Keratinocyte (primary cell): Measurements from ENCODE around the gene SOHLH1. TPM values are rescaled to one million over a fixed set of nuclear protein-coding genes. Genes with fewer than 3 reads are reported as not detected.

Source experiments
- DNase-seq: peaks from one replicate; pipeline ENCODE4 v3.0.0-alpha.2; 2011; ENCODE audit warnings: low read depth, missing footprints, low spot score
- FAIRE-seq: peaks from 2 replicates; lab custom pipeline; 2011; peaks lifted over from hg19 to GRCh38; lab: Jason Lieb, UNC
- H2AFZ ChIP-seq: 2 replicates; pipeline ENCODE4 v1.6.0; 2012; ENCODE audit warnings: low read length, control low read depth, inconsistent platforms; ENCODE audit not compliant: control insufficient read depth
- H3K27ac ChIP-seq: 2 replicates; pipeline ENCODE4 v1.5.1; 2011; ENCODE audit warnings: low read length; ENCODE audit not compliant: control insufficient read depth, insufficient read depth
- H3K27me3 ChIP-seq: 3 replicates; pipeline ENCODE4 v1.6.0; 2011; ENCODE audit warnings: low read length; ENCODE audit not compliant: control insufficient read depth, insufficient read depth; ENCODE audit errors: extremely low read depth
- H3K36me3 ChIP-seq, 2 experiments: 2 replicates in 1 of 2; 3 replicates in 1 of 2; pipeline ENCODE4 v1.5.1; 2011; ENCODE audit warnings: low read length in 2 of 2, mild to moderate bottlenecking in 1 of 2; ENCODE audit not compliant: control insufficient read depth in 2 of 2, insufficient read depth in 2 of 2; ENCODE audit errors: extremely low read depth in 1 of 2
- H3K4me1 ChIP-seq: 3 replicates; pipeline ENCODE4 v1.5.1; 2011; ENCODE audit warnings: low read length; ENCODE audit not compliant: control insufficient read depth, insufficient read depth; ENCODE audit errors: extremely low read depth
- H3K4me2 ChIP-seq: 3 replicates; pipeline ENCODE4 v1.6.0; 2011; ENCODE audit warnings: low read depth, low read length; ENCODE audit not compliant: control insufficient read depth, insufficient read depth; ENCODE audit errors: extremely low read depth
- H3K4me3 ChIP-seq, 3 experiments: fragments of 200-600 bp in 1 of 3; sonication (generic) in 1 of 3; 2 replicates in 2 of 3; 3 replicates in 1 of 3; pipeline ENCODE4 v1.5.1; 2011 to 2016; ENCODE audit warnings: low read length in 3 of 3, mild to moderate bottlenecking in 3 of 3, control low read depth in 2 of 3, inconsistent platforms in 1 of 3, low read depth in 1 of 3, mixed read lengths in 1 of 3, mixed run types in 1 of 3, moderate library complexity in 1 of 3; ENCODE audit not compliant: control insufficient read depth in 2 of 3, insufficient read depth in 2 of 3; ENCODE audit errors: extremely low read depth in 1 of 3
- H3K79me2 ChIP-seq: 2 replicates; pipeline ENCODE4 v1.6.0; 2012; ENCODE audit warnings: low read length; ENCODE audit not compliant: control insufficient read depth, insufficient read depth
- H3K9ac ChIP-seq: 3 replicates; pipeline ENCODE4 v1.6.0; 2011; ENCODE audit warnings: low read length; ENCODE audit not compliant: control insufficient read depth, insufficient read depth; ENCODE audit errors: extremely low read depth
- H3K9me1 ChIP-seq: 3 replicates; pipeline ENCODE4 v1.6.0; 2011; ENCODE audit warnings: low read length; ENCODE audit not compliant: control insufficient read depth, insufficient read depth; ENCODE audit errors: extremely low read depth
- H3K9me3 ChIP-seq: 2 replicates; pipeline ENCODE4 v1.5.1; 2012; ENCODE audit warnings: low read depth, low read length; ENCODE audit not compliant: control insufficient read depth
- H4K20me1 ChIP-seq: 3 replicates; pipeline ENCODE4 v1.6.0; 2011; ENCODE audit warnings: low read length; ENCODE audit not compliant: control insufficient read depth, insufficient read depth; ENCODE audit errors: extremely low read depth
- EZH2 ChIP-seq: IDR thresholded peaks from one replicate; pipeline ENCODE4 v1.6.1; 2012; ENCODE audit warnings: inconsistent platforms, mild to moderate bottlenecking, low read length, moderate library complexity
- dilution Hi-C: fragments of 300-500 bp; cut with MboI; formaldehyde crosslinking; loops from one replicate; pipeline ENCODE4 v1.7.0; 2020; ENCODE audit warnings: low sequenced_read_pairs; ENCODE audit not compliant: extremely low pct_ligation_motif_present
- polyA plus RNA-seq, 5 experiments: library from polyadenylated mRNA; depleted of rRNA in 3 of 5; stranded (reverse) in 3 of 5; stranded (forward) in 1 of 5; unstranded in 1 of 5; fragments of >200 nt; gene quantifications; 1 replicate in 1 of 5; 2 replicates in 3 of 5; 3 replicates in 1 of 5; pipeline versions ENCODE4 v1.2.1 to v1.2.3, GENCODE V29; 2011 to 2012; ENCODE audit warnings: missing spikeins in 2 of 5, low read depth in 1 of 5, low replicate concordance in 1 of 5
- TF ChIP-seq, protein P1 (sequence below), 3 experiments: IDR thresholded peaks in 1 of 3; conservative IDR thresholded peaks in 1 of 3; optimal IDR thresholded peaks in 1 of 3; 2 replicates in 2 of 3; 3 replicates in 1 of 3; pipeline versions ENCODE3 to v1.5.1; 2011; ENCODE audit warnings: low read length in 3 of 3, mild to moderate bottlenecking in 3 of 3, moderate library complexity in 2 of 3, control low read depth in 1 of 3, inconsistent platforms in 1 of 3; ENCODE audit not compliant: insufficient read depth in 2 of 3; ENCODE audit errors: extremely low read depth in 1 of 3

Gene SOHLH1
- polyA plus RNA-seq, 1 donor (not counting 4 experiments of a cell fraction or from before 2014, with no cell fraction given): not detected

DNA sequence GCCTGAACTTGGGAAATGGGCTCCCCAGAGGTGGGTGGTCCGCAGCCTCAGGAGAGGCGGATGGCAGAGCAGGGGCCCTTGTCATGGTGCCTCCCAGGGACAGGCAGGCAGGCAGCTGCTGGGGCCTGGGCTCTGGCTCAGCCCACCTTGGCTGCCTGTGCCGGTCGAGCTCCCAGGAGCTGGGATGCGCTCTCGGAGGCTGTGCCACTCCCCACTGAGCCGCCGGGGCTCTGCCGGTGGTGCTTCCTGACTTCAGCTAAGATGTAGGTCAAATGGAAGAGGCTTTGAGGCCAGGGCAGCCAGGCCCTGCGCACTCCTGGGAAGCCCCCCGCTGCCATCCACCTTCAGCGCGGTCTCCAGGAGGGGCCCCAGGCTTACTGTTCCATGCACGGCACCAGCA lies 43.7 kb upstream of the SOHLH1 start:
- dilution Hi-C loops: no loop called here
- Histone ChIP-seq H3K4me1 (no peaks in the 10 kb centered on the region), H3K79me2 (no peaks in the 10 kb centered on the region), H3K9me1 (no peaks in the 10 kb centered on the region), H3K36me3 (no peaks in the 10 kb centered on the region), H4K20me1 (no peaks in the 10 kb centered on the region), H3K27me3 (peaks cover 2% of the 10 kb centered on the region), H2AFZ (no peak overlapping the region), H3K4me2 (no peak overlapping the region), H3K4me3 (no peak overlapping the region), H3K27ac (no peak overlapping the region), H3K9ac (no peak overlapping the region), H3K9me3 (no peaks in the 10 kb centered on the region)
- FAIRE-seq: no peak
- DNase-seq: no peak
- TF ChIP-seq, protein P1, sequence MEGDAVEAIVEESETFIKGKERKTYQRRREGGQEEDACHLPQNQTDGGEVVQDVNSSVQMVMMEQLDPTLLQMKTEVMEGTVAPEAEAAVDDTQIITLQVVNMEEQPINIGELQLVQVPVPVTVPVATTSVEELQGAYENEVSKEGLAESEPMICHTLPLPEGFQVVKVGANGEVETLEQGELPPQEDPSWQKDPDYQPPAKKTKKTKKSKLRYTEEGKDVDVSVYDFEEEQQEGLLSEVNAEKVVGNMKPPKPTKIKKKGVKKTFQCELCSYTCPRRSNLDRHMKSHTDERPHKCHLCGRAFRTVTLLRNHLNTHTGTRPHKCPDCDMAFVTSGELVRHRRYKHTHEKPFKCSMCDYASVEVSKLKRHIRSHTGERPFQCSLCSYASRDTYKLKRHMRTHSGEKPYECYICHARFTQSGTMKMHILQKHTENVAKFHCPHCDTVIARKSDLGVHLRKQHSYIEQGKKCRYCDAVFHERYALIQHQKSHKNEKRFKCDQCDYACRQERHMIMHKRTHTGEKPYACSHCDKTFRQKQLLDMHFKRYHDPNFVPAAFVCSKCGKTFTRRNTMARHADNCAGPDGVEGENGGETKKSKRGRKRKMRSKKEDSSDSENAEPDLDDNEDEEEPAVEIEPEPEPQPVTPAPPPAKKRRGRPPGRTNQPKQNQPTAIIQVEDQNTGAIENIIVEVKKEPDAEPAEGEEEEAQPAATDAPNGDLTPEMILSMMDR (optimal IDR thresholded peaks at IDR 0.05 in 1 of 3, IDR thresholded peaks at IDR 0.05 in 1 of 3, conservative IDR thresholded peaks at IDR 0.05 in 1 of 3; ENCODE audit: extremely low read depth in 1 of 3, insufficient read depth in 2 of 3, low read length in 3 of 3): no peak
- no peak for TF ChIP-seq EZH2

DNA sequence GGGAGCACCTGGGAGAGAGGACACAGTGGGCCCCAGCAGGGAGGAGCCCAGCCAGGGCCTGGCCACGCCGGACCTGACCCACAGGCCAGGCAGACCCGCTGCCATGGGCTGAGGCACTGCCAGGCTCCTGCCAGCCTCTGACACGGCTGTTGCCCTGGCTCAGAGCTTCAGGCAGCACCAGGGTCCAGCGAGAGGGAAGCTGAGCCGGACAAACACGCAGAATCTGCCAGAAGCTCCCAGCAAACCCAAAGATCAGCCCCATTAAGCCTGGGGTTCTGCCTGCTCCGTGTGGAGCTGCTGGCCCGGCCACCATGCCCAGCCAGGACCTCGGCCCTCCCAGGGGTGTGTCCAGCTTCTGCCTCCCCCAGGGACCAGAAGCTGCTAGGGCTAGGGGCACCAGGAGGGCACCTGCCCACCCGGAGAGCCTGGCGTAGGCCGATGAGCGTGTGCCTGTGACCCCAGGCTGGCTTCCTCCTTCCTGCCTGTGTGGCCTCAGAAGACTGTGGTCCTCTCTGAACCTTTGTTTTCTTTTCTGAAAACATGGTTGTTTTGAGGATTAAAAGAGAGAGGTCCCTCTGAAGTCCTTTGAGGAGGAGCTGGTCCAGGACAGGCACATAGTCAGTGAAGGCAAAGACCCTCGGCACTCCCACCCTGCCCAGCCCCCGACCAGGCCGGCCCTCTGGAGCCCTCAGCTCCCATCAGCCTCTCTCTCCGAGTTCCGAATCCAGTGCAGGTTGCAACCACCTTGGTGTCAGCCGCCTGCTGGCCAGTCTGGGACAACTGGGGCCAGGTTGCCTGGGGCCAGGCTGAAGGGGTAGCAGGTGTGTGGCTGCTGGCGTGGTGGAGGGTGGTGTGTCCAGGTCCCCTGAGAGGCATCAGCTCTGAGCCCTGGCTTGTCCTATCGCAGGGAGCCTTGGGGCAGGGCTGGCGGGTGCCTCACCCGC lies 42.3 kb upstream of the SOHLH1 start:
- H3K9me3 ChIP-seq: no peaks in the 10 kb centered on the region
- no peaks in the 10 kb centered on the region for H3K36me3 ChIP-seq
- DNase-seq (no peak), FAIRE-seq (no peak)
- no peak overlapping the region for H3K4me2 ChIP-seq
- no peak overlapping the region for H3K27ac ChIP-seq
- no peaks in the 10 kb centered on the region for H3K79me2 ChIP-seq
- H3K27me3 ChIP-seq: peaks cover 16% of the 10 kb centered on the region
- no peaks in the 10 kb centered on the region for H4K20me1 ChIP-seq
- TF ChIP-seq, protein P1 (optimal IDR thresholded peaks at IDR 0.05 in 1 of 3, IDR thresholded peaks at IDR 0.05 in 1 of 3, conservative IDR thresholded peaks at IDR 0.05 in 1 of 3; ENCODE audit: extremely low read depth in 1 of 3, insufficient read depth in 2 of 3, low read length in 3 of 3): no peak
- dilution Hi-C loops: no loop called here
- H2AFZ ChIP-seq: no peak overlapping the region
- H3K9ac ChIP-seq: no peak overlapping the region
- H3K9me1 ChIP-seq: no peaks in the 10 kb centered on the region
- H3K4me3 ChIP-seq: no peak overlapping the region
- no peaks in the 10 kb centered on the region for H3K4me1 ChIP-seq
